EH (cell line): Measurements from ENCODE around the gene POC1A.

Experiments
- DNase-seq: peaks from one replicate; pipeline ENCODE4 v3.0.0-alpha.2; 2015; ENCODE audit warnings: low read depth

The POC1A gene

DNA sequence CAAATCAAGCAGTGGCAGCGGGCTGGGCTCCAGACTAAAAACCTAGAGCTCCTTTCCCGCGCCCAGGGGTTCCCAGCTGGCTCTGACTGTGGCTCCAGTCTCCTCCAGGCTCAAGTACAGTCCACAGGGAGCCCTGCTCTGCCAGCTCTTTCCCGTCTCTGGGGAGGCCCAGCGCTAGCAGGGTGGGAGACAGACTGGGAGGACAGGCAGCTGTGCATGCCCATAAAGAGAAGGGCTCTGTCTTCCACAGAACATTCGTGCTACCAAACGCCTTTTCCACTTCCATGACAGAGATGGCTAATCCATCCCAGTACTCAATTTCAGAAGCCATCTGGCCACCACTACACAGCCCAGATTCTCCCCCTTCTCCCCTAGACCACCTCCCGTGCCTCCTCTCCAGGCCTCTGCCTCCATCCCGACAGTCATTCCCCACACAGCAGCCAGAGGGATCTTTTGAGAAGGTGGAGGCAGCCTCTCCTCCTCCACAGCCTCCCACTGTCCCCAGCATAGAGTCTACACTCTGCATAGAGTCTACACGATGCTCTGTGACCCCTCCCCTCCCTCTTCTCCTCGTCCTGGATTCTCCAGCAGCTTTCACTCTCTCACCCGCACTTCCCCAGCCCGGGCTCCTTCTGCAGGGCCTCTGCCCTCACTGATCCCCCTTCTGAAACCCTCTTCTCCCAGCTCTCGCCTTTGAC is 91.0 kb downstream of the POC1A start:
- no peak for DNase-seq

DNA sequence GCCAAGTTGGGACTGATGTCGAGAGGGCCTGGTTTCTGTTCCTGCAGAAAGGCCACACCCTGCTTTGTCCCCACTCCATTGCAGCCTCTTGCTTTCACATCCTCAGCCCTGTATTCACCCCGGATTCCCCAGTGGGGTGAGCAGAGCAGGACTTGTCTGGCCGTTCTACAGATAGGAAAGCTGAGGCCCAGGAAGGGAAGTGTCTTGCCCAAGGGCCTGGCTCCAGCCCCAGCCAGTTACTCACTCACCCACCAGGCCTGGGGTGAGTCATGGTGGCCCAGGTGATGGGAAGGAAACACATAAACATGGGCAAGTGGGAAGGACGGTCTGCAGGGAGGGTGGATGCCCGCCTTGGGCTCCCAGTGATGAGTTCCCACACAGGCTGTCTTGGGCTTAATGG is 91.7 kb downstream of the POC1A start:
- peak; percentile 92 for DNase-seq

DNA sequence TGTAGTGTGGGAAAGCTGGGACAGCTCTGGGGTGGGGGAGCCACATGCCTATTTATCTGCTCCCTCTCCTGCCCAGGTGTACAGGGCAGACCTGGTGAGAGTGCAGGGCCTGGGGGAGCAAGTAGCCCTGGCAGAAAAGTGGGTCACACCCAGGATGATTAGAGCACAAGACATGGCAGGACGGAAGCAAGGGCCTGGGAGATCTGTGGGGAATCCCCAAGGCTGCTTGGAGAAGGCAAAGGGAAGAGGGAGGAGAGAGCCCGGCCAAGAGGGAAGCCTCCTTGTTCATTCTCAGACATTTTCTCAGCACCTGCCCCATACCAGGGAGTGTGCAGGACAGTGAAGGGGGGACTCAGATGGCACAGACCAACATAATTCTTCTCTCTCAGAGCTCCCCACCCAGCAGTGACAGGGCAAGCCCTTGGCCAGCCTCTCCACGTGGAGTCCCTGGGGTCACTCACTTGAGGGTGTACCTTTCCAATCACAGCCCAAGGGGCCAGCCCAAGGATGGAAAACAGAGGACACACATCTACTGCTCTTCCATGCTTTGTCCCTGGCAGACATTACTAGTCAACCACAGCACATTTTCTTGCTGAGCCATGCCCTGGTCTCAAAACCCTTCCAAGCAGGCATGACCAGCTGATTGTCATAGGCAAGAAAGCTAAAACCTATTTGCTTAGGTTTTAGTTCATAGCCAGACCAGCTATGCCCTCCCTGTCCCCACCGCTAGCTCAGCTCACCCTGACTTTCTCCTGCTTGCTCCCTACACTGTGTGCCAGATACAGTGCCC is 92.9 kb downstream of the POC1A start:
- no peak for DNase-seq

DNA sequence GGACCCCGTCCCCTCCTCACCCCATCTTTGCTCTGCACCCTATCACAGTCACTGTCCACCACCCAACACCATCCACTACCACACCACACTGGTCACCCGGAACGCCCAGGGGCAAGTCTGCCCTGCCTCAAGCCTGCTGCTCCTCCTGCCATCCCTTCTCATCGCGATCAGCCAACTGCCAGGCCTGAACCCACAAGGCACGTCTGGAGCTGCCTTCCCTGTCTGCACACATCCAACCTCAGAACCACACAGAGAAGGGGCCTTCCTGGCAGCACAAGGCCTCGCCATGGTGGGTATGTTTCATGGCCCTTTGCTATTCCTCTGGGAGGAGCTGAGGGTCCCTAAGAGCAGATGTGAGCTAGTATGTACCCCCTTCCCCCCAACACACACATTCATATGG is 94.4 kb downstream of the POC1A start:
- DNase-seq = no peak

DNA sequence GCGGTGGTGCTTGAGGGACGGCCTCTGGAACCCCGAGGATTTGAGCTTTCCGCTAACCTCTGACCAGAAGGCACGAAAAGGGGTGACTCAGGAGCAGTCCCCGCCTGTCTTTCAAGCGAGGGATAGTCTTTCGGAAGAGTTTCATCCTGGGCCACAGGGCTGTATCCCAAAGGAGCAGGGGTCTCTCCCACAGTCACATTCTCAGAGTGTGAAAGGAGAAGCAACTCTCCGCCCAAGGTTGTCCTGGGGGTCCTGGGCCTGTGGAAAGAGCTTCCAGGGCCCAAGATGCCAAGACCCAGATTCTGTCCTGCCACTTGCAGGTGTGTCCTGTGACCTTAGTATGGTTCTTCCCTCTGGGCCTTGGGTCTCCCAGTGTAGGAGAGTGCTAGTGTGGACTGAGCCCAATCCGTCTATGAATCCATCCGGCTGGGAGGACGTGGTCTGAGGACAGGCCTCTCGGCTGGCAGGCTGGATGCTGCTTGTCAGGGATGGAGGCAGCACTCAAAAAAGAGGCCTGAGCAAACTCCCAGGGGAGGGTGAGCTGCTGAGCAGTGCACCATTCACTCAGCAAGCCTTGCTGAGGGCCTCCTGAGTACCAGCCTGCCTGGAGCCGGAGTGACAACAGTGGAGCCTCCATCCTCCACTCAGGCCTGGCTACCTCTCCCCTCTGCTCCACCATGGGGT is 96.3 kb downstream of the POC1A start:
- DNase-seq = no peak

DNA sequence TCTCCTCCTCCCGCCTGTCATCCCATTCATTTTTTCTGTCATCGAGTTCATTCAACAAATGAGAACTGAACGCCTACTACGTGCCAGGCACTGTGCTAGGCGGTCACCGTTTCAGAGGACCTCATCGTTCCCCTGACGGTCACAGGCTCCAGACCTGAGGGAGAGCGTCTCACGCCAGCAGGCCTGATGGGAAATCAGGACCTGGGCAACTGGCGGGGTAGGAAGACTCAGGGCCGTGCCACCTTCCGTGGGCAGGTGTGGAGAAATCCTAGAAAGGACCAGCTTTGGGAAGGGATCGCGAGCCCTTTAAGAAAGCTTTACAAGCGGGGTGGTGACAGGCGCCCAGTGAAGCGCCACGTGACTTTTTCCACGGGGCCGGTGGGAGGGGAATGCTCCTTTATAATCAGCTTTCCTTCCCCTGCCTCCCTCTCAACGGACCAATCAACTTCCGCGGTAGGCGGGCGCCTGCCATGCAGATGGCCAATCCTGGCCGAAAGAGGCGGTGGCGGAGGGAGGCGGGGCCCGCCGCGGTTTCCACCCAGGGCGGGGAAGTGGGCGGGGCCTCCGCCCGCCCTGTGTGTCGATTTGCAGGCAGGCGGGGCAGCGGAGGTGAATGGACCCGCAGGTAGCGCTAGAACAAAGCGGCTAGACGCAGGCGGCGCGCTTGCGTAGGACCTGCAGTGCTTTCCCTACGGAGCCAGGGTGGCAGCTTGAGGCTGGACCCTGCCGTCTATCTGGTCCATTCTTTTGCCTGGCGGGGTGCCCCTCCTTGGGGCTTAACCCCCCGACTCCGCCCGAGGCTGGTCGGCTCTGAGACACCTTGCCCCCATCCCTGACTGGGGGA is 97.0 kb downstream of the POC1A start:
- peak; percentile 99 for DNase-seq

DNA sequence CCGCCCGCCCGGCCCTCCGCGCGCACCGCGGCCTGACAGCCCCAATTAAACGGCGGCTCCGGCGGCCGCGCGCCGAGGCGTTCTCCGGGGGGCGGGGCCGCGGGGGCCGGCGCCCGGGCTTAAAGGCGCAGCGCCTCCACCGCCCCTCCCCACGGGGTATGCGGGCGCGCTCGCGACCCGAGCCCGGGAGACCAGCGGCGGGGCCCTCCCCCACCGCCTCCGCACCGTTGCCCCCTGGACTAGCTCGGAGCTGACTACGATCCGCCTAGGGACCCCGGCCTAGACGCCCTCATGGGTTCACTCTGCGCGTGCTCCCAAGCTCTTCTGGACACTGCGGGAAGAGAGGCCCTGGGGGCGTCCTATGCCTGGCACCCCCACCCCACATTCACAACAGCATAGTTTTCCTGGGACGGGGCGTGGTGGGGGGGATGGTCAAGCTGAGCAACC is 97.7 kb downstream of the POC1A start, which contains the start of gene DUSP7:
Gene DUSP7, minus strand, starts transcription at position 51 of the 447 bp plus-strand sequence. CDS start 205 bp downstream, outside the sequence.
- DNase-seq = peak; percentile 75

DNA sequence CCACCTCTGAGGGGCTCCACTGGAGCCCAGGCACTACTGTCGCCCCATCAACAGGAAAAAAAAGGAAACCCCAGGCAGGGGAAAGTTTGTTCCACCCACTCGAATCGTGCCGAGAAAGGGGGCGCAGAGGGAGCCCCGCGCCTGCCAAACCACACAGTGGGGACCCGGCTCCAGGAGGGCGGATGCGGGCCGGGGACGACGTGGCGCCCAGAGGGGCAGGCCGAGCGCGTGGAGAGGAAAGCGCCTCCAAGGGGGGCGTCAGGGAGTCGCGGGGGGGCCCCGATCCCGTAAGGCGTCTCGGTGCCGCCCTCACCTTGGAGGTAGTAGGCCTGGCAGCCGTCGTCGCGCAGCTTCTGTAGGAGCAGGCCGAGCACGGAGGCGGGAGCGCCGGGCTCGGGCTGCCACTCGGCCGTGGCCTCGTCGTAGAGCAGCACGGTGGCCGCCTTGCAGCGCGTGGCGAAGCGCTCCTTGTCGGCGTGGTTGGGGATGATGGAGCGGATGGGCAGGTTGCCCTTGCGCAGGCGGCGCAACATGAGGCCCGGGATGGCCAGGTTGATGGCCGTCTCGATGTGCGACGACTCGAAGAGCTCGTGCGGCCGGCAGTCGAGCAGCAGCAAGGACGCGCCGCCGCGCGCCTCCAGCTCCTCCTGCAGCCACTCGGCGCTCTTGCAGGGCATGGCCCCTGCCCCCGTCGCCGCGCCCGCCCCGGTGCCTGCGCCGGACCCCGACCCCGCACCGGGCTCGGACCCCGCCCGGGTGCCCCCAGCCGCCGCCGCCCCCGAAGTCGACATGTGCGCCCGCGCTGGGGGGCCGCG is 98.5 kb downstream of the POC1A start:
- peak; percentile 65 for DNase-seq

DNA sequence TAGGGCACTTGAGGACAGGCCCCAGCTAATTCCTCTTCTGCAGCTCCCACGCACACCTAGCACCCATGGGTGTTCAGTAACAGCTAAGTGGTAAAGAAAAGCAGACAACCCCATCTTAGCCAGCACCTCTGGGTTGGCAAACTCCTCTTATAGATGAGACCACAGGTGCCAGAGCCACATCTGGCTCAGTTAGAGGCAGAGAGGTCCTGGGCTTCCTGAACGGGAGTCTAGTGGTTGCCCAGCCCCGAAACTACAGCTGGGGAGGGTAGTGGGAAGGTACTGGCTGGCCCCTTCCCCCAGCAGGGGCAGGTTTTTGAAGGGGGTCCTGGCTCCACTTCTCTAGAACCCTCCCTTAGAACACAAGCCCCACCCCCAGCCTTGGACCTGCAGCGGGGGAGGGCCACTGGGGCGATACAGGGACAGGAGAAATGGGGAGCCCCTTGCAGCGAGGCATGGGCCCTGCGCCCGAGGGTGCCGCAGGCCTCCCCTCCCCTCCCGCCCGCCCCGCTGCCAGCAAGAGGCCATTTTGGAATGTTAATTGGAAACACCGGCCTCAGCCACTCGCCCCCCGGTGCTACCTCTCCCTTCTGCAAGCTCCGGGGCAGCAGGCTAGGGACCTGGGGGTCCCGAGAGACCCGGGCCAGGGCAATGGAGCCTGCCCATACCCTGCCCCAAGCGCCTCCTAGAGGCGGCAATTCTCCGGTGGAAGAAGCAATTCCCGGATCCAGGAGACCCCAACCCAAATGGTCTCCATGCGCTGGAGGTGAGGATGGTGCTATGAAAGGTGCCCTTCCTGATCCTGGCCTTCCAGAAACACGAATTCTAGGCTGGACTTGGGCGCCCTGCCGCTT is 99.3 kb downstream of the POC1A start:
- peak; percentile 61 for DNase-seq

DNA sequence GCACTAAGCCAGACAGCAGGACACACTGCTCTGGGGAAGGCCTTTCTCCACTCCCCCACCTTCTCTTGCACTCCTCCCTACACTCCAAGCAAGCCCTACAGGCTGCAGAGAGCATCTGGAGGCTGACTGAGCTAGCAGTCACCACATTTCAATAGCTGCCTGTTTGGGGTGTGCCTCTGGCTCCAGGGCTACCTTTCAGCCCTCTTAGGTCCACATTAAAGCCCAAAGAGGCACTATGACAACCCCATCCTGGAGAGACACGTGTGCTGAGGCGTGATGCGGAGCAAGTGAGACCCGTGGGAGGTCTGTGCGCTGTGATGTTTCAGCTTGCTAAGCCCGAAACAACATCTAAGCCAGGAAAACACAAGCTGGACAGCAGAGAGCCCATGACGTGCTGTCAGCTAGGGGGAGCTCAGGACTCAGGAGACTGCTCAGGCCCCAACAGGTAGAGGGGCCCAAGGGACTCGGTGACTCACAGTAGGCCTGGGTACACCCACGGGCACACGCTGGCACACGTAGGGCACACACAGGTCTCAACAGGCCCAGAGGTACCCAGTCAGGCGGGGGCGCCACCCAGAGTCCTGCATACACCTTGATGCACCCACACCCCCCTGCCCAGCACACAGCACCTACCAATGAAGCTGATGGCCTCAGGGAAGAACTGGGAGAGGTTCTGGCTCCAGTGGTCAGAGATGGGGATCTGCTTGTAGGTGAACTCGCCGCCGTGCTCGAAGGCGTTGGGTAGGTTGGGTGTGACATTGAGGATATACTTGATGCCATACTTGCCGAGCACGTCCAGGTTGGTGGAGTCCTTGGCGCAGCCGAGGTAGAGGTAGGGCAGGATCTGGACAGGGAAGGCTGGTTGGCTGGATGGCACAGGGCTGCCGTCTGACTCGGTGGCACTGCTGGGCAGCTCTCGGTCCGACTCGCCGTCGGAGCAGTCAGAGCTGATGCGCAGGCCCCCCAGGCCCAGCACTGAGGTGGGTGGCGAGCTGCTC is 100.6 kb downstream of the POC1A start:
- DNase-seq = peak; percentile 60

DNA sequence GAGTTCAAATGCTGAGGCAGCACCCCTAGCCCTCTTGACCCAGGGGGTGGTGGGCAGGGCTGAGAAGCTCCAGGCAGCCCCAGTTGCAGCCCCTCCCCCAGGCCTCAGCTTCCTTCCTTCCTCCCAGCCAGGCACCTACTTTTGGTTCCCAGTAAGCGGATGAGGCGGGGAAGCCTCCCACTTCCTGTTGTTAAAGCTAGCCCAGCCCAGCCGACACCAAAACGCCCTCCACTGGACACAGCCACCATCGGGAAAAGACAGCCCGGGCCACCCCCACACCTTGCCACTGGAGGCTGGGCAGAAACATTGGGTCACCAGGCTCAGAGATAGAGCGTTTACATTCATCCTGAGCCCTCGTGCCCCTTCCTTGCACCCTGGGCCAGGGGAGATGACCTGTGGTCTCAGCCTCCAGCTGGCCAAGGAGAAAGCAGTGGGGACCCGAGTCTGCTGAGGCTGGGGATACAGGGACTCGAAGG is 101.4 kb downstream of the POC1A start:
- DNase-seq = peak; percentile 93

DNA sequence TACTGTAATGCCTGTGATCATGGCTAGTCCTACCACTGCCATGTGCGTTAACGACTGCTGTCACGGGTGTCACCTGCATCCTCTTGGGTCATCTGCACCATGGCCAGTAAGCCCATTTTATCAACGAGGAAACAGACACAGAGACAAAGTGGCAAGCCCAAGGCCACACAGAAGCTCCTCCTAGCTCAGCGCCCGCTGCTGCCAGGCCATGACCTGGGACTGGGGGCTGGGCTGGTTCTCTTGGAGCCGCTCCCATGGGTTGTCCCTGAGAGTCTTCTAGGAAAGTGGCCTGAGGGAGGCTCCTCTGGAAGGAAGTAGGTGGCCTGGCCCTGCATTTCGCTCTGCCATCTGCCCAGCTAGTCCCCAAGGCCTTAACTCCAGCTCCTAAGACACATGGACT is 102.8 kb downstream of the POC1A start:
- no peak for DNase-seq

DNA sequence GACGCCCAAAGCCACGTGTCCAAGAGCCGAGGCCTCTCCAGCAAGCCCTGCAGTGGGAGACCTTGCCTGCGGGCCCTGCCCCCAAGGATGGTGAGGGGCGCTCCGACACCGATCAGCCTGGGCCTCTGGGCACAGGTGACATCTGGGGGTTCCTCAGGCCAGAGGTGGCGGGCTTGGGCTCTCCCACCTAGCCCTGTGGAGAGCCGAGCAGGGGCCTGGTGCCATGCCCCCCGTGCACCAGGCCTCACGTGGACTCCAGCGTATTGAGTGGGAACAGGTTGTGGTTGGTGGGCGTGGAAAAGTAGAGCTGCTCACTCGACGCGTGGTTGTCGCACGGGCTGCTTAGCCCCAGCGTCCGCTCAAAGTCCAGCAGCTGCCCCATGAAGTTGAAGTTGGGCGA is 103.7 kb downstream of the POC1A start:
- DNase-seq = no peak

DNA sequence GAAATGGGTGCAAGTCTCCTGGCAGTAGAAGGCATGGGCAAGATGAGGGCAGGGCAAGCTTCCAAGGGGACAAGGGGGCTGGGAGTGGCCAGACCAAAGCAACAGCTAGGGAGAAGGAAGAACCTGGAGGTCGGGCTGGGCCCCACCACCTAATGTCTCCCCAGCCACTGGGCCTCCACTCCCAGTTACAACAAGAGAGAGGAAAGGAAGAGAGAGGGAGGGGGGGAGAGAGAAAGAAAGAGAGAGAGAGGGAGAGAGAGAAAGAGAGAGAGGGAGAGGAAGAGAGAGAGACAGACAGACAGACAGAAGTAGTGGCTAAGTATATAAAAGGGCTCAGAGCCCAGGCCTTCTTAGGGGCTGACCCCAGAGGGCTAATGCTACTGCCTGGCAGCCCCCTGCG is 104.7 kb downstream of the POC1A start:
- no peak for DNase-seq

DNA sequence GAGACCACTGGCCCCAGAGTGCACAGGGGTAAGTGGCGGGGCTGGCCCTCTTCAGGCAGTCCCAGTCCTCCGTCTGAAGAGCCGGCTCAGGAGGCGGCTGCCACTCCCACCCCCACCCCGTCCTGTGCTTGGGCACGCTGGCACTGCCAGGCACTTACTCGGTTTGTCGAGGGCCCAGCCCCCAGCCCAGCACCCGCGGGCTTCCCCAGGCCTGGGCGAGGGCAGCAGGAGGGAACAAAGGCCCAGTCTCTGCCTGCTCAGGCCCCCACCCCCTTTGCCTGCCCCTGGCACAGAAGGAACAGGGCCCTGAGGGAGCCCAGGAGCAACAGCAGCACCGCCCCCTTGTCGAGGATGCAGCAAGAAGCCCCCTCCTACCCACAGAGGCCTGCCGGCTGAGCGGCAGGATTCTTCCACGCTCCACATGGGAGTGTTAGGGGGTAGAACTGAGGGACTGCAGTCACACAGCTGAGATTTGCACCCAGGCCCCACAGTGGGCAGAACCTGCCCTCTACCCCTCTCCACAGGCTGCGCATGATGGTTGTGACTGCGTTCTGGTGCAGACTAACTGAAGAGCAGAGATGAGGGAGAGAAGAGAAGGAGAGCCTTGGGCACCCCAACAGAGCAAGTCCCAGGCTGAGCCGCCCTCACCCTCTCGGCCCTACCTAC is 106.8 kb downstream of the POC1A start:
- DNase-seq = peak; percentile 29

DNA sequence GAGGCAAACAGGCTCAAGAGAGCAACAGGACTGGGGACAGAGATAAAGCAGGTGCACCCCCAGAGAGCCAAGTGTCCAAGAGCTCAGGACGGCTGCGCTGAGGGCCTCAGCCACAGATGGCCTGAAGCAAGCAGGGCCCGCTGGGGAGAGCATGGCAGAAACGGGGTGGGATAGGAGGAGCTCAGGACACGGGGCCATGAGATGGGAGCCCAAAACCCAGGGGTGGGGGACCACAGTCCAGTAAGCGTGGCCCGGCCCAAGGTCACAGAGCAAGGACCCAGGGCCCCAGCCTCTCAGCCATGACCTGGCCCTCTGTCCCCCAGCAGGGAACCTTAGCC is 107.4 kb downstream of the POC1A start:
- no peak for DNase-seq

DNA sequence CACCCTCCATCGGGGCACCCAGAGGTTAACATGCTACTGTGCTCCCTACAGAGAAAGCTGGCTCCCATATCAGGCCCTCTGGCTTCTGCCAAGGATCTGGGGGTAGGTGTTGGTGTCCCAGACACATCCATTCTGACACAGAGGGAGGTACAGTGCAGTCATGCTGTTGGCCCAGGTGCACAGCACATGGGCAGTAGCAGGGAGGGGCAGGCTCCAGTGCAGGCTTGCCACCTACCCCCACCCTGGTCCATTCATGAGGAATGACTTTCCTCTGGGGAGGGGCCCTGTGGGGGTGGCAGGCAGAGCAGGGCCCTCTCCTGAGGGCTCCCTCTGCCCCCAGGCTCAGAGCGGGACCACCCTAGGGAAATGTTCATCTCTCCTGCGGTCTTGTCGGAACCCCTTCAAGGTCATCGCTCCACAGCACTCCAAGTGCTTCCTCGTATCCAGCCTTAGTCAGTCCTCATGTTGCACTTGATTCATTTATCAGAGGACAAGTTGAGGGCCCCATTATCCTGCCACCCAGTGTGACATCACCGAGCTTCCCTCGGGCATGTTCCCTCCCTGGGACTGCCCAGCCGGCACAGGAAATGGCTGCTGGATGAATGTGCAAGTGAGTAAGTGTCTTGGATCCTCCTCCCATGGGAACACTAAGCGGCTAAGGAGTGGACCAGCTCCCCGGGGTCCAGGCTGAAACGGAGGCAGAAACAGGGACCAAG is 107.9 kb downstream of the POC1A start:
- DNase-seq = peak; percentile 99
